HL-60 (cell line): ENCODE results near the gene AASDH.

ENCODE experiments used
- GABPA ChIP-seq: IDR thresholded peaks from 2 replicates; pipeline ENCODE4 v1.6.1; 2012; ENCODE audit warnings: low read depth
- POLR2AphosphoS5 ChIP-seq: IDR thresholded peaks from 2 replicates; pipeline ENCODE4 v1.6.1; 2012; ENCODE audit warnings: low read depth
- TF ChIP-seq, protein P1 (sequence below): IDR thresholded peaks from one replicate; pipeline ENCODE4 v1.5.1; 2011; ENCODE audit warnings: low read length, control low read depth, inconsistent platforms; ENCODE audit not compliant: insufficient read depth

- TF ChIP-seq, protein P1, sequence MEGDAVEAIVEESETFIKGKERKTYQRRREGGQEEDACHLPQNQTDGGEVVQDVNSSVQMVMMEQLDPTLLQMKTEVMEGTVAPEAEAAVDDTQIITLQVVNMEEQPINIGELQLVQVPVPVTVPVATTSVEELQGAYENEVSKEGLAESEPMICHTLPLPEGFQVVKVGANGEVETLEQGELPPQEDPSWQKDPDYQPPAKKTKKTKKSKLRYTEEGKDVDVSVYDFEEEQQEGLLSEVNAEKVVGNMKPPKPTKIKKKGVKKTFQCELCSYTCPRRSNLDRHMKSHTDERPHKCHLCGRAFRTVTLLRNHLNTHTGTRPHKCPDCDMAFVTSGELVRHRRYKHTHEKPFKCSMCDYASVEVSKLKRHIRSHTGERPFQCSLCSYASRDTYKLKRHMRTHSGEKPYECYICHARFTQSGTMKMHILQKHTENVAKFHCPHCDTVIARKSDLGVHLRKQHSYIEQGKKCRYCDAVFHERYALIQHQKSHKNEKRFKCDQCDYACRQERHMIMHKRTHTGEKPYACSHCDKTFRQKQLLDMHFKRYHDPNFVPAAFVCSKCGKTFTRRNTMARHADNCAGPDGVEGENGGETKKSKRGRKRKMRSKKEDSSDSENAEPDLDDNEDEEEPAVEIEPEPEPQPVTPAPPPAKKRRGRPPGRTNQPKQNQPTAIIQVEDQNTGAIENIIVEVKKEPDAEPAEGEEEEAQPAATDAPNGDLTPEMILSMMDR = no peak
- TF ChIP-seq GABPA = no peak
- TF ChIP-seq POLR2AphosphoS5 = no peak
Observed at GRCh38 chr4:56307423-56307822, 79.9 kb downstream of the AASDH start.
